ENCODE results near the gene UBP1. TPM values are rescaled to one million over a fixed set of nuclear protein-coding genes. Genes with fewer than 3 reads are reported as not detected.

Gene UBP1
- polyA plus RNA-seq, 1 donor (not counting 4 experiments of a cell fraction or from before 2014, with no cell fraction given) = 82.4 TPM

GRCh38 chr3:33439546-33440327, 468 bp downstream of the UBP1 start:
- H3K4me1 ChIP-seq (ENCODE audit: control insufficient read depth, extremely low read depth, insufficient read depth, low read length) = peaks cover 29% of the 10 kb centered on the region
- peak overlapping the region; percentile 82 for H3K27ac ChIP-seq (ENCODE audit: control insufficient read depth, insufficient read depth, low read length)
- DNase-seq (ENCODE audit: low read depth, low spot score) (no peak), FAIRE-seq (no peak)
- H3K79me2 ChIP-seq (ENCODE audit: control insufficient read depth, insufficient read depth, low read length) = peaks cover 51% of the 10 kb centered on the region
- H3K4me2 ChIP-seq (ENCODE audit: control insufficient read depth, extremely low read depth, insufficient read depth, low read depth, low read length) = peak overlapping the region; percentile 98
- H3K27me3 ChIP-seq (ENCODE audit: control insufficient read depth, extremely low read depth, insufficient read depth, low read length) = no peaks in the 10 kb centered on the region
- no peak for TF ChIP-seq EZH2 (IDR thresholded peaks at IDR 0.05; ENCODE audit: low read length)
- peak in 1 of 3 experiments; percentile 46 for TF ChIP-seq CTCF (optimal IDR thresholded peaks at IDR 0.05 in 1 of 3, IDR thresholded peaks at IDR 0.05 in 1 of 3, conservative IDR thresholded peaks at IDR 0.05 in 1 of 3; ENCODE audit: extremely low read depth in 1 of 3, insufficient read depth in 2 of 3, low read length in 3 of 3)
- H3K9me1 ChIP-seq (ENCODE audit: control insufficient read depth, extremely low read depth, insufficient read depth, low read length) = peaks cover 3% of the 10 kb centered on the region
- peaks cover 16% of the 10 kb centered on the region for H4K20me1 ChIP-seq (ENCODE audit: control insufficient read depth, extremely low read depth, insufficient read depth, low read length)
- peak overlapping the region; percentile 85 to 90 (median 88) for H3K4me3 ChIP-seq (ENCODE audit: control insufficient read depth in 2 of 3, extremely low read depth in 1 of 3, insufficient read depth in 2 of 3, low read depth in 1 of 3, low read length in 3 of 3)
- dilution Hi-C loops (cut with MboI; ENCODE audit: extremely low pct_ligation_motif_present, low sequenced_read_pairs) = no loop called here
- H3K9ac ChIP-seq (ENCODE audit: control insufficient read depth, extremely low read depth, insufficient read depth, low read length) = peak overlapping the region; percentile 86
- H2AFZ ChIP-seq (ENCODE audit: control insufficient read depth, low read length) = peak overlapping the region; percentile 5
- H3K36me3 ChIP-seq (ENCODE audit: control insufficient read depth in 2 of 2, extremely low read depth in 1 of 2, insufficient read depth in 2 of 2, low read length in 2 of 2) = no peaks in the 10 kb centered on the region
- no peaks in the 10 kb centered on the region for H3K9me3 ChIP-seq (ENCODE audit: control insufficient read depth, low read depth, low read length)

GRCh38 chr3:33438881-33439545, 1.2 kb downstream of the UBP1 start:
- DNase-seq (ENCODE audit: low read depth, low spot score) (no peak), FAIRE-seq (no peak)
- peaks cover 29% of the 10 kb centered on the region for H3K4me1 ChIP-seq (ENCODE audit: control insufficient read depth, extremely low read depth, insufficient read depth, low read length)

More at GRCh38 chr3:33438881-33439545, 1.2 kb downstream of the UBP1 start:
- Histone ChIP-seq H3K9ac (ENCODE audit: control insufficient read depth, extremely low read depth, insufficient read depth, low read length) (peak overlapping the region; percentile 86), H3K27ac (ENCODE audit: control insufficient read depth, insufficient read depth, low read length) (peak overlapping the region; percentile 82), H3K9me1 (ENCODE audit: control insufficient read depth, extremely low read depth, insufficient read depth, low read length) (peaks cover 3% of the 10 kb centered on the region), H4K20me1 (ENCODE audit: control insufficient read depth, extremely low read depth, insufficient read depth, low read length) (peaks cover 18% of the 10 kb centered on the region), H3K4me3 (ENCODE audit: control insufficient read depth in 2 of 3, extremely low read depth in 1 of 3, insufficient read depth in 2 of 3, low read depth in 1 of 3, low read length in 3 of 3) (peak overlapping the region; percentile 85 to 90 (median 88)), H3K9me3 (ENCODE audit: control insufficient read depth, low read depth, low read length) (no peaks in the 10 kb centered on the region), H3K79me2 (ENCODE audit: control insufficient read depth, insufficient read depth, low read length) (peaks cover 59% of the 10 kb centered on the region), H3K27me3 (ENCODE audit: control insufficient read depth, extremely low read depth, insufficient read depth, low read length) (no peaks in the 10 kb centered on the region), H3K4me2 (ENCODE audit: control insufficient read depth, extremely low read depth, insufficient read depth, low read depth, low read length) (peak overlapping the region; percentile 98), H2AFZ (ENCODE audit: control insufficient read depth, low read length) (peak overlapping the region; percentile 5), H3K36me3 (ENCODE audit: control insufficient read depth in 2 of 2, extremely low read depth in 1 of 2, insufficient read depth in 2 of 2, low read length in 2 of 2) (no peaks in the 10 kb centered on the region)
- dilution Hi-C loops (cut with MboI; ENCODE audit: extremely low pct_ligation_motif_present, low sequenced_read_pairs) = no loop called here
- TF ChIP-seq EZH2 (IDR thresholded peaks at IDR 0.05; ENCODE audit: low read length) (no peak), CTCF (optimal IDR thresholded peaks at IDR 0.05 in 1 of 3, IDR thresholded peaks at IDR 0.05 in 1 of 3, conservative IDR thresholded peaks at IDR 0.05 in 1 of 3; ENCODE audit: extremely low read depth in 1 of 3, insufficient read depth in 2 of 3, low read length in 3 of 3) (no peak)
